Superior temporal gyrus (tissue), 1 donor: ENCODE measurements around the gene ZFYVE28.

Source experiments
- DNase-seq: peaks from one replicate; pipeline ENCODE4 v3.0.0-alpha.2; 2016; ENCODE audit errors: extremely low spot score

Gene ZFYVE28

DNA sequence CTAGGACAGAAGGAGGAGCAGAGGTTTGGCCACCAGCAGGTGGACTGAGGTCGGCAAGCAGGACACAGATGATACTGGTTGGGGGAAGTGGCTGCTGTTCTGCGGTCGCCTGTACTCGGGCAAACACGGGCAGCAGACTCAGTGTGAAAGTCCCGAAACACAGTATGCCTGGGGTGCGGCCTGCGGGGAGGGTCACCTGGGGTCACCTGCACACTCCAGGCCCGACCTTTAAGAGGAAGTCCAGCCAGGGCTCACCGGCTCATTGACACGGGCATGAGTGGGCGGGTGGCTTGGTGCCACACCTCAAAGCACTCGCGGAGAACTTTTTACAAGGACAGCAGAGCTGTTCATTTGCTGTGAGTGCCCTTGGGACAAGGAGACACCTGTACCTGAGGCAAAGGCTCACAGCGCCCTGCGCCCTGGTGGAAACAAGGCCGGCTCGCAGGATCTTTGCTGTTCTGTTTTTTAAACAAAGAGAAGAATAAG, 85.0 kb downstream of the ZFYVE28 start:
- DNase-seq: no peak

GRCh38 chr4:2332976-2333319, 85.5 kb downstream of the ZFYVE28 start:
- DNase-seq: no peak

GRCh38 chr4:2332201-2332975, 86.1 kb downstream of the ZFYVE28 start:
- no peak for DNase-seq

- no peak for DNase-seq
Observed at GRCh38 chr4:2331519-2332200, 86.8 kb downstream of the ZFYVE28 start.

GRCh38 chr4:2331043-2331420, 87.4 kb downstream of the ZFYVE28 start:
- DNase-seq: no peak

GRCh38 chr4:2330091-2331042, 88.1 kb downstream of the ZFYVE28 start:
- no peak for DNase-seq

GRCh38 chr4:2327579-2327978, 90.9 kb downstream of the ZFYVE28 start:
- DNase-seq: no peak

DNA sequence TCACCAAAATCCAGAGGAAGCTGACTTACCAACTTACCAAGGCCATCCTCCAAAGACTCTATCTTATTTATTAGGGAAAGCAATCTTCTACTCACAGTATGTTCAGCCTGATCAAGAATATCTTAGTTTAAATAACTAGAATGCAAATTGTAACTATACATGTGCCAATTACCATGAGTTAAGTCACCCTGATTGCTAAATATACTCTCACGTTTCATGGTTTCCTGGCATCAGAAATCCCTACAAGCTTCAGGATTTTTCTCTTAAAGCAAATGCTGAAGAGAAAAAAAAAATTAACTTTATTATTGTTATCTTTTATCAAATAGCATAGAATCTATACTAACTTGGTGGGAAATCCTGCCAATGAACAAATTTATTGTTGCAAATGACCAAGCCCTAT, 93.6 kb downstream of the ZFYVE28 start:
- no peak for DNase-seq

DNA sequence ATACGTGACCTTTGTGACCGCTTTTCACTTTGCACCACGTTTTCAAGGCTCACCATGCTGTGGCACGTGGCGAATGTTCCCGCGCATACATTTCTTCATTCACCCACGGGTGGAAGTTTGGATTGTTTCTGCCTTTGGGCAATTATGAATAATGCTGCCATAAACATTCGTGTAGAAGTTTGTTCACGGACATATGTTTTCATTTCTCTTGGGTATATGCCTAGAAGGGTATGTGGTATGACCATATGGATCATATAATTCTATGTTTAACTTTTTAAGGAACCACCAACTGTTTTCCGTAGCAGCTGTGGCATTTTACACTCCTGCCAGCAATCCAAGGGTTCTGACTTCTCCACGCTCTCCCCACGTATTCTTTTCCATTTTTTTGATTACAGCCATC, 95.6 kb downstream of the ZFYVE28 start:
- peak; percentile 30 for DNase-seq

- DNase-seq: no peak
Observed at GRCh38 chr4:2322227-2322626, 96.2 kb downstream of the ZFYVE28 start.

DNA sequence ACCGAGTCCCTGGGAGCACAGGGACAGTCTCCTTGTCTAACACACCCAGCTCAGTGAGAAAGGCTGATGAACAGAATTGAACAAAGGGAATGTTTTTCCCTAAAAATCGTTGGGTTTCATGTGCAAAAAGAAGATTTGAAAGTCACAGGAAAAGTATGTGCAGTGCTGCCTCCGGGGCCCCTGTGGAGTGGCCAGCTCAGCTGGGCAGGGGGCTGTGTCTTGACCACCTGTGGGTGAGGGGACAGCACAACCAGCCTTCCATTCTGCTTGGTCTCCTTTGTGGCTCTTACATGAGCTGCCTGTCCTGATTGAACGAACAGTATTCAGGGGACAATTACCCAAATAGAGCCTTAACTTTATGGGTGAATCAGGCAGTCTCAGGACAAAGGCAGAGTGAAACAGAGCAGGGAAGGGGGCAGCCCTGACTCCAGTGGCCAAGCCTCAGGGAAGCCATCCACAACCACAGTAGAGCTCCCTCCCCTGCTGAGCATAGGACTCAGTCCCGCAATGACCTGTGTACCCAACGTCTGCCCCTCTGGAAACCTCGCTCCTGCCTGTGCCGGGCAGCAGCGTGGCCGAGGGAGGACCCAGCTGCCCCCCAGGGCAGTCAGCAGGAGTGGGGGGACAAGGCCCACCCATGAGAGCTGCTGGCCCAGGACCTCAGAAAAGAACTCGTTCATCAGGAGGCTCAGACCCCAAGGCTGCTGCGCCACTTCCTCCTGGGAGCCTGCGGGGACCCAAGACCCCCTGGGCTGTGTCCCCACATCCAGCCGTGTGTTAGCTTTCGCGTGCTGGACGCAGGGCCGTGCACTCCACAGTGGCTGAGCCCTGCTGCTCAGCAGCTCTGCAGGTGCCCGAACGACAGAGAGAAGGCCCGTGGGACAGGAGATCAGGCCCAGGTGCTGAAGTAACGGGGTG, 96.9 kb downstream of the ZFYVE28 start:
- no peak for DNase-seq

DNA sequence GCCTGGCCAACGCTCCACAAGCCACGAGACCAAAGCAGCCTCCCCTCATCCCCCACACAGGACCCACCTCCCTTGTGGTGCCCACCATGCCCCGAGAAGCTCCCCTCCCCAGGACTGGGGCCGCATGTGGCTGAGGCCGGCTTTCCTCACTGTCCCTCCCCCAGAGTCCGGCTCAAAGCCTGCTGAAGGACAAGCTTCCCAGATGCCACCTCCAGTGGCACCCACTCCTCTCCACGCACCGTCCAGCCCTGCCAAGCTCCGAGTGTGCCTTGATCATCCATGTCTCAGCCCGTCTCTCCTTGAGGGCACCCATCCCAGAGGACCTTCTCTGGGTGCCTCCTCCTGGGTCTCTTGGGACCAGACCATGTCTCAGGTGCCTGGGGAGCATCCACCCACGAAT, 97.7 kb downstream of the ZFYVE28 start:
- no peak for DNase-seq

- DNase-seq: no peak
Observed at GRCh38 chr4:2320152-2320551, 98.3 kb downstream of the ZFYVE28 start.

GRCh38 chr4:2318885-2319284, 99.6 kb downstream of the ZFYVE28 start:
- DNase-seq: no peak

- DNase-seq: no peak
Observed at GRCh38 chr4:2318476-2318875, 100.0 kb downstream of the ZFYVE28 start.

DNA sequence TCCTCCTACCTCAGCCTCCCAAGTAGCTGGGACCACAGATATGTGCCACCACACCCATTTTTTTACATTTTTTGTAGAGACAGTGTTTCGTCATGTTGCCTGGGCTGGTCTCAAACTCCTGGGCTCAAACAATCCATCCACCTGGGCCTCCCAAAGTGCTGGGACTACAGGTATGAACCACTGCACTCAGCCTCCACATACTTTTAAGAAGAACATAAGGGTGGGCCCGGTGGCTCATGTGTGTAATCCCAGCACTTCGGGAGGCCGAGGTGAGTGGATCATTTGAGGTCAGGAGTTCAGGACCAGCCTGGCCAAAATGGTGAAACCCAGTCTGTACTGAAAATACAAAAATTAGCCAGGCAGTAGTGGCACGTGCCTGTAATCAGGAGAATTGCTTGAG, 105.1 kb downstream of the ZFYVE28 start:
- no peak for DNase-seq

- DNase-seq: no peak
Observed at GRCh38 chr4:2306773-2307410, 111.6 kb downstream of the ZFYVE28 start.

GRCh38 chr4:2305766-2306501, 112.5 kb downstream of the ZFYVE28 start:
- DNase-seq: no peak

DNA sequence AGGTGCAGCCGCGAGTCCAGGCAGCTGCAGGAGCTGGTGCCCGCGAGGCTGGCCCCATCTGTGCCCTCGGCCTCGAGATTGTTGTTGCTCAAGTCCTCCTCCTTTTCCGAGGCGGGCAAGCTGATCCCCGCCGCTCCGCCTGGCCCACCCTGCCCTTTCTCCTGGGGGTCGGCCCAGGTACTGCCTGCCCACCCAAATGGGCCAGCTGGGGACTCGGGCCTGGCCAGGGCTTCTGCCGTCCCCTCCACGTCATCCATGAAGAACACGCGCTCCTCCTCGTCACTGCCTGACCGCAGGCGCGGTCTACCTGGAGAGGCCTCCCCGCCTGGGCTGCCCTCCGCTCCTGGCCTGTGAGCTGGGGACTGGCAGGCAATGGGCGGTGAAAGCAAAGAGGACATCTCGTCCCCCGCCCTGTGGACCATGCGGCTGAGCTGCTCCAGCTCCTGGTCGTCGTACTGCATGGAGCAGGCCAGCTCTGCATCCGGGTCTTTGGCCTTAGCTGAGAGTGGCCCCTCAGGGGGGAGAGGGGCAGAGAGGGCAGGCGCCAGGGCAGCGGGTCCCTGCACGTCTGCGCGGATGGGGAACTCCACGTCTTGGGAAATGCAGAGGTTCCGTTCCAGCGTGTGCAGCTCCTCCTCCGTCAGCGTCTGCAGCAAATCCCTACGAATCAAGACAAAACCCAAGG, 113.4 kb downstream of the ZFYVE28 start:
- DNase-seq: no peak
